GM23338 (cell line): Measurements from ENCODE around the gene ELOVL6. TPM values are rescaled to one million over a fixed set of nuclear protein-coding genes. Genes with fewer than 3 reads are reported as not detected.

Experiments
- ATAC-seq: fragments of 200-7000 bp; cut with Tn5 transposase; 3 replicates; pipeline ENCODE4 v1.9.1; 2020
- DNase-seq: peaks from one replicate; pipeline ENCODE4 v3.0.0-alpha.2; 2015; ENCODE audit warnings: low spot score
- H2AFZ ChIP-seq: fragments of 200-600 bp; sonication (generic); 2 replicates; pipeline ENCODE4 v1.8.0; 2016; ENCODE audit warnings: antibody characterized with exemption, mild to moderate bottlenecking, moderate library complexity
- H3F3A ChIP-seq: fragments of 200-600 bp; sonication (generic); replicated peaks from 2 replicates; pipeline ENCODE4 v1.8.0; 2017; ENCODE audit warnings: antibody characterized with exemption, mixed run types, low read depth
- H3K27ac ChIP-seq: fragments of 200-600 bp; sonication (generic); 2 replicates; pipeline ENCODE4 v1.6.1; 2016; ENCODE audit warnings: low read depth
- H3K27me3 ChIP-seq: fragments of 200-600 bp; sonication (generic); 2 replicates; pipeline ENCODE4 v1.8.0; 2016; ENCODE audit warnings: mild to moderate bottlenecking, mixed run types, moderate library complexity; ENCODE audit not compliant: insufficient read depth
- H3K36me3 ChIP-seq: fragments of 200-600 bp; sonication (generic); 2 replicates; pipeline ENCODE4 v1.8.0; 2016; ENCODE audit warnings: mild to moderate bottlenecking; ENCODE audit not compliant: insufficient read depth
- H3K4me1 ChIP-seq: fragments of 200-600 bp; sonication (generic); 2 replicates; pipeline ENCODE4 v1.8.0; 2016; ENCODE audit warnings: mild to moderate bottlenecking, moderate library complexity; ENCODE audit not compliant: insufficient read depth
- H3K4me2 ChIP-seq: fragments of 200-600 bp; sonication (generic); 2 replicates; pipeline ENCODE4 v1.7.1; 2017; ENCODE audit warnings: mixed run types
- H3K4me3 ChIP-seq: fragments of 200-600 bp; sonication (generic); 2 replicates; pipeline ENCODE4 v1.6.1; 2016; ENCODE audit warnings: mixed run types
- H3K79me2 ChIP-seq: fragments of 200-600 bp; sonication (generic); replicated peaks from 2 replicates; pipeline ENCODE4 v1.8.0; 2017; ENCODE audit warnings: mild to moderate bottlenecking; ENCODE audit not compliant: insufficient read depth
- H3K9me2 ChIP-seq: fragments of 200-600 bp; sonication (generic); 2 replicates; pipeline ENCODE4 v1.8.0; 2017; ENCODE audit not compliant: insufficient read depth
- H4K20me1 ChIP-seq: fragments of 200-600 bp; sonication (generic); replicated peaks from 2 replicates; pipeline ENCODE4 v1.8.0; 2017; ENCODE audit warnings: mild to moderate bottlenecking; ENCODE audit not compliant: insufficient read depth
- H3K27ac Mint-ChIP-seq: 2 replicates; pipeline ENCODE4 v1.8.0; 2020; ENCODE audit warnings: inconsistent platforms, mild to moderate bottlenecking, moderate library complexity, mixed read lengths
- H3K27me3 Mint-ChIP-seq: 3 replicates; pipeline ENCODE4 v1.8.0; 2022; ENCODE audit warnings: low read depth, mild to moderate bottlenecking, moderate library complexity, mixed read lengths, inconsistent platforms; ENCODE audit not compliant: insufficient read depth, poor library complexity
- H3K36me3 Mint-ChIP-seq: 3 replicates; pipeline ENCODE4 v1.8.0; 2021; ENCODE audit warnings: low read depth, mild to moderate bottlenecking, inconsistent platforms, moderate library complexity, mixed read lengths
- H3K4me1 Mint-ChIP-seq: 3 replicates; pipeline ENCODE4 v1.8.0; 2020; ENCODE audit warnings: mild to moderate bottlenecking, inconsistent platforms, mixed read lengths
- H3K4me3 Mint-ChIP-seq: 3 replicates; pipeline ENCODE4 v1.8.0; 2021; ENCODE audit warnings: moderate library complexity, mild to moderate bottlenecking, inconsistent platforms, mixed read lengths
- H3K9me3 Mint-ChIP-seq: 3 replicates; pipeline ENCODE4 v1.8.0; 2020; ENCODE audit warnings: moderate library complexity, mild to moderate bottlenecking, inconsistent platforms, mixed read lengths
- EZH2 ChIP-seq: fragments of 200-600 bp; sonication (generic); IDR thresholded peaks from one replicate; pipeline ENCODE4 v1.8.0; 2017; ENCODE audit warnings: antibody characterized with exemption, mild to moderate bottlenecking, low read depth; ENCODE audit not compliant: unreplicated experiment
- EZH2phosphoT487 ChIP-seq: fragments of 200-600 bp; sonication (generic); IDR thresholded peaks from one replicate; pipeline ENCODE4 v1.8.1; 2018; ENCODE audit warnings: antibody characterized with exemption; ENCODE audit not compliant: unreplicated experiment
- NANOG ChIP-seq: IDR thresholded peaks from 2 replicates; pipeline ENCODE4 v1.6.1; 2016; ENCODE audit warnings: antibody characterized with exemption, borderline replicate concordance
- POLR2AphosphoS5 ChIP-seq: IDR thresholded peaks from 2 replicates; pipeline ENCODE4 v1.6.1; 2016; ENCODE audit warnings: antibody characterized with exemption, low read depth
- STAT1 ChIP-seq: IDR thresholded peaks from one replicate; pipeline ENCODE4 v1.6.1; 2016; ENCODE audit warnings: antibody characterized with exemption; ENCODE audit not compliant: unreplicated experiment
- ZNF331 ChIP-seq: fragments of 250-450 bp; sonication (Bioruptor Pico); IDR thresholded peaks from 2 replicates; pipeline ENCODE4 v1.5.0; 2020; ENCODE audit warnings: low read depth, mild to moderate bottlenecking, moderate library complexity
- polyA plus RNA-seq: library from polyadenylated mRNA; unstranded; fragments of >200 nt; fragmentation: Nextera tagmentation; extraction: Ambion mirVana; gene quantifications from 2 replicates; pipeline ENCODE4 v1.2.1, GENCODE V29; 2016
- total RNA-seq: library from RNA; depleted of rRNA; stranded (reverse); fragments of >200 nt; shearing (Covaris generic); gene quantifications from 2 replicates; pipeline ENCODE4 v1.2.3, GENCODE V29; 2014
- TF ChIP-seq, protein P1 (sequence below): IDR thresholded peaks from 2 replicates; pipeline ENCODE4 v1.6.1; 2016; ENCODE audit warnings: antibody characterized with exemption
- TF ChIP-seq, protein P2 (sequence below): IDR thresholded peaks from one replicate; pipeline ENCODE4 v1.6.1; 2018; ENCODE audit warnings: antibody characterized with exemption; ENCODE audit not compliant: unreplicated experiment
- TF ChIP-seq, protein P3 (sequence below): fragments of 250-450 bp; sonication (Bioruptor Pico); IDR thresholded peaks from 2 replicates; pipeline ENCODE4 v1.5.0; 2020; ENCODE audit warnings: mild to moderate bottlenecking, moderate library complexity
- TF ChIP-seq, protein P4 (sequence below), 2 experiments: fragments of 200-600 bp in 1 of 2; sonication (generic) in 1 of 2; conservative IDR thresholded peaks; 2 replicates each; pipeline versions ENCODE4 v1.5.1 to v1.6.1; 2016 to 2017; ENCODE audit warnings: antibody characterized with exemption in 2 of 2, low read depth in 2 of 2, mild to moderate bottlenecking in 2 of 2, moderate library complexity in 1 of 2

Gene ELOVL6
- total and polyA plus RNA-seq, 2 experiments from 2014 or later, result 82.7 to 89.5 TPM

DNA sequence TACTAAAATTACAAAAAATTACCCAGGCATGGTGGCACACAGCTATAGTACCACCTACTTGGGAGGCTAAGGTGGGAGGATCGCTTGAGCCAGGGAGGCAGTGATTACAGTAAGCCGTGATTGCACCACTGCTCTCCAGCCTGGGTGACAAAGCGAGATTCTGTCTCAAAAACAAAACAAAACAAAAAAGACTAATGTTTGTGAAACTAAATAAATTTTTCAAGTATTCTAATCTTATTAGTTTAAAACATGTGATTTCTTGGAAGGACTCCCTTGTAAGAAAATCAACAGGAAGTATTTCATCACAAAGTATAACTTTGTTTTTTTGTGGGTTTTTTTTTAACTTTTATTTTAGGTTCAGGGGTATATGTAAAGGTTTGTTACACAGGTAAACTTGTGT, 196.1 kb downstream of the ELOVL6 start:
- Mint-ChIP-seq H3K36me3 (no peaks in the 10 kb centered on the region), H3K27me3 (no peaks in the 10 kb centered on the region), H3K27ac (no peak overlapping the region), H3K9me3 (no peaks in the 10 kb centered on the region), H3K4me1 (no peaks in the 10 kb centered on the region; the same call in 2 of the 3 replicates), H3K4me3 (no peak overlapping the region)
- Histone ChIP-seq H2AFZ (no peak overlapping the region), H3K27ac (no peak overlapping the region), H3K36me3 (no peaks in the 10 kb centered on the region), H3K9me2 (no peaks in the 10 kb centered on the region), H3K4me2 (no peak overlapping the region), H3K27me3 (no peaks in the 10 kb centered on the region), H3F3A (no peaks in the 10 kb centered on the region), H4K20me1 (no peaks in the 10 kb centered on the region), H3K4me1 (no peaks in the 10 kb centered on the region), H3K4me3 (no peak overlapping the region), H3K79me2 (no peaks in the 10 kb centered on the region)
- ATAC-seq (no peak), DNase-seq (no peak)
- TF ChIP-seq EZH2phosphoT487, result no peak
- no peak for TF ChIP-seq POLR2AphosphoS5
- no peak for TF ChIP-seq ZNF331 (CRISPR knock-in tag)
- TF ChIP-seq NANOG, result no peak
- TF ChIP-seq, protein P1, sequence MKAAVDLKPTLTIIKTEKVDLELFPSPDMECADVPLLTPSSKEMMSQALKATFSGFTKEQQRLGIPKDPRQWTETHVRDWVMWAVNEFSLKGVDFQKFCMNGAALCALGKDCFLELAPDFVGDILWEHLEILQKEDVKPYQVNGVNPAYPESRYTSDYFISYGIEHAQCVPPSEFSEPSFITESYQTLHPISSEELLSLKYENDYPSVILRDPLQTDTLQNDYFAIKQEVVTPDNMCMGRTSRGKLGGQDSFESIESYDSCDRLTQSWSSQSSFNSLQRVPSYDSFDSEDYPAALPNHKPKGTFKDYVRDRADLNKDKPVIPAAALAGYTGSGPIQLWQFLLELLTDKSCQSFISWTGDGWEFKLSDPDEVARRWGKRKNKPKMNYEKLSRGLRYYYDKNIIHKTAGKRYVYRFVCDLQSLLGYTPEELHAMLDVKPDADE, result no peak
- no peak for TF ChIP-seq STAT1
- TF ChIP-seq, protein P2, sequence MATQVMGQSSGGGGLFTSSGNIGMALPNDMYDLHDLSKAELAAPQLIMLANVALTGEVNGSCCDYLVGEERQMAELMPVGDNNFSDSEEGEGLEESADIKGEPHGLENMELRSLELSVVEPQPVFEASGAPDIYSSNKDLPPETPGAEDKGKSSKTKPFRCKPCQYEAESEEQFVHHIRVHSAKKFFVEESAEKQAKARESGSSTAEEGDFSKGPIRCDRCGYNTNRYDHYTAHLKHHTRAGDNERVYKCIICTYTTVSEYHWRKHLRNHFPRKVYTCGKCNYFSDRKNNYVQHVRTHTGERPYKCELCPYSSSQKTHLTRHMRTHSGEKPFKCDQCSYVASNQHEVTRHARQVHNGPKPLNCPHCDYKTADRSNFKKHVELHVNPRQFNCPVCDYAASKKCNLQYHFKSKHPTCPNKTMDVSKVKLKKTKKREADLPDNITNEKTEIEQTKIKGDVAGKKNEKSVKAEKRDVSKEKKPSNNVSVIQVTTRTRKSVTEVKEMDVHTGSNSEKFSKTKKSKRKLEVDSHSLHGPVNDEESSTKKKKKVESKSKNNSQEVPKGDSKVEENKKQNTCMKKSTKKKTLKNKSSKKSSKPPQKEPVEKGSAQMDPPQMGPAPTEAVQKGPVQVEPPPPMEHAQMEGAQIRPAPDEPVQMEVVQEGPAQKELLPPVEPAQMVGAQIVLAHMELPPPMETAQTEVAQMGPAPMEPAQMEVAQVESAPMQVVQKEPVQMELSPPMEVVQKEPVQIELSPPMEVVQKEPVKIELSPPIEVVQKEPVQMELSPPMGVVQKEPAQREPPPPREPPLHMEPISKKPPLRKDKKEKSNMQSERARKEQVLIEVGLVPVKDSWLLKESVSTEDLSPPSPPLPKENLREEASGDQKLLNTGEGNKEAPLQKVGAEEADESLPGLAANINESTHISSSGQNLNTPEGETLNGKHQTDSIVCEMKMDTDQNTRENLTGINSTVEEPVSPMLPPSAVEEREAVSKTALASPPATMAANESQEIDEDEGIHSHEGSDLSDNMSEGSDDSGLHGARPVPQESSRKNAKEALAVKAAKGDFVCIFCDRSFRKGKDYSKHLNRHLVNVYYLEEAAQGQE, result no peak
- TF ChIP-seq EZH2, result no peak

DNA sequence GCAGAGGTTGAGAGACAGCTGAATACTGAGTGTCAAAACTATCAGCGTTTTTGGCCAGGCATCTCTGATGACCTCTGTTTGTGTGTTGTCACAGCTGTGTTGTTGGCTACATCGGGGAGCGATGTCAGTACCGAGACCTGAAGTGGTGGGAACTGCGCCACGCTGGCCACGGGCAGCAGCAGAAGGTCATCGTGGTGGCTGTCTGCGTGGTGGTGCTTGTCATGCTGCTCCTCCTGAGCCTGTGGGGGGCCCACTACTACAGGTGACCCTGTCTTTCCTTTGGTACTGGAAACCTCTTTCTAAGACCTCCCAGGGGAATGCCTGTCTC, 198.9 kb downstream of the ELOVL6 start:
- Mint-ChIP-seq H3K9me3 (no peaks in the 10 kb centered on the region), H3K27me3 (no peaks in the 10 kb centered on the region), H3K36me3 (no peaks in the 10 kb centered on the region), H3K4me3 (no peak overlapping the region), H3K27ac (no peak overlapping the region), H3K4me1 (no peaks in the 10 kb centered on the region)
- Histone ChIP-seq H3K9me2 (no peaks in the 10 kb centered on the region), H2AFZ (no peak overlapping the region), H3K4me3 (no peak overlapping the region), H3K4me1 (no peaks in the 10 kb centered on the region), H3K36me3 (no peaks in the 10 kb centered on the region), H4K20me1 (no peaks in the 10 kb centered on the region), H3K79me2 (no peaks in the 10 kb centered on the region), H3K27ac (no peak overlapping the region), H3F3A (no peaks in the 10 kb centered on the region), H3K4me2 (no peak overlapping the region), H3K27me3 (no peaks in the 10 kb centered on the region)
- no peak for DNase-seq
- TF ChIP-seq, protein P3, sequence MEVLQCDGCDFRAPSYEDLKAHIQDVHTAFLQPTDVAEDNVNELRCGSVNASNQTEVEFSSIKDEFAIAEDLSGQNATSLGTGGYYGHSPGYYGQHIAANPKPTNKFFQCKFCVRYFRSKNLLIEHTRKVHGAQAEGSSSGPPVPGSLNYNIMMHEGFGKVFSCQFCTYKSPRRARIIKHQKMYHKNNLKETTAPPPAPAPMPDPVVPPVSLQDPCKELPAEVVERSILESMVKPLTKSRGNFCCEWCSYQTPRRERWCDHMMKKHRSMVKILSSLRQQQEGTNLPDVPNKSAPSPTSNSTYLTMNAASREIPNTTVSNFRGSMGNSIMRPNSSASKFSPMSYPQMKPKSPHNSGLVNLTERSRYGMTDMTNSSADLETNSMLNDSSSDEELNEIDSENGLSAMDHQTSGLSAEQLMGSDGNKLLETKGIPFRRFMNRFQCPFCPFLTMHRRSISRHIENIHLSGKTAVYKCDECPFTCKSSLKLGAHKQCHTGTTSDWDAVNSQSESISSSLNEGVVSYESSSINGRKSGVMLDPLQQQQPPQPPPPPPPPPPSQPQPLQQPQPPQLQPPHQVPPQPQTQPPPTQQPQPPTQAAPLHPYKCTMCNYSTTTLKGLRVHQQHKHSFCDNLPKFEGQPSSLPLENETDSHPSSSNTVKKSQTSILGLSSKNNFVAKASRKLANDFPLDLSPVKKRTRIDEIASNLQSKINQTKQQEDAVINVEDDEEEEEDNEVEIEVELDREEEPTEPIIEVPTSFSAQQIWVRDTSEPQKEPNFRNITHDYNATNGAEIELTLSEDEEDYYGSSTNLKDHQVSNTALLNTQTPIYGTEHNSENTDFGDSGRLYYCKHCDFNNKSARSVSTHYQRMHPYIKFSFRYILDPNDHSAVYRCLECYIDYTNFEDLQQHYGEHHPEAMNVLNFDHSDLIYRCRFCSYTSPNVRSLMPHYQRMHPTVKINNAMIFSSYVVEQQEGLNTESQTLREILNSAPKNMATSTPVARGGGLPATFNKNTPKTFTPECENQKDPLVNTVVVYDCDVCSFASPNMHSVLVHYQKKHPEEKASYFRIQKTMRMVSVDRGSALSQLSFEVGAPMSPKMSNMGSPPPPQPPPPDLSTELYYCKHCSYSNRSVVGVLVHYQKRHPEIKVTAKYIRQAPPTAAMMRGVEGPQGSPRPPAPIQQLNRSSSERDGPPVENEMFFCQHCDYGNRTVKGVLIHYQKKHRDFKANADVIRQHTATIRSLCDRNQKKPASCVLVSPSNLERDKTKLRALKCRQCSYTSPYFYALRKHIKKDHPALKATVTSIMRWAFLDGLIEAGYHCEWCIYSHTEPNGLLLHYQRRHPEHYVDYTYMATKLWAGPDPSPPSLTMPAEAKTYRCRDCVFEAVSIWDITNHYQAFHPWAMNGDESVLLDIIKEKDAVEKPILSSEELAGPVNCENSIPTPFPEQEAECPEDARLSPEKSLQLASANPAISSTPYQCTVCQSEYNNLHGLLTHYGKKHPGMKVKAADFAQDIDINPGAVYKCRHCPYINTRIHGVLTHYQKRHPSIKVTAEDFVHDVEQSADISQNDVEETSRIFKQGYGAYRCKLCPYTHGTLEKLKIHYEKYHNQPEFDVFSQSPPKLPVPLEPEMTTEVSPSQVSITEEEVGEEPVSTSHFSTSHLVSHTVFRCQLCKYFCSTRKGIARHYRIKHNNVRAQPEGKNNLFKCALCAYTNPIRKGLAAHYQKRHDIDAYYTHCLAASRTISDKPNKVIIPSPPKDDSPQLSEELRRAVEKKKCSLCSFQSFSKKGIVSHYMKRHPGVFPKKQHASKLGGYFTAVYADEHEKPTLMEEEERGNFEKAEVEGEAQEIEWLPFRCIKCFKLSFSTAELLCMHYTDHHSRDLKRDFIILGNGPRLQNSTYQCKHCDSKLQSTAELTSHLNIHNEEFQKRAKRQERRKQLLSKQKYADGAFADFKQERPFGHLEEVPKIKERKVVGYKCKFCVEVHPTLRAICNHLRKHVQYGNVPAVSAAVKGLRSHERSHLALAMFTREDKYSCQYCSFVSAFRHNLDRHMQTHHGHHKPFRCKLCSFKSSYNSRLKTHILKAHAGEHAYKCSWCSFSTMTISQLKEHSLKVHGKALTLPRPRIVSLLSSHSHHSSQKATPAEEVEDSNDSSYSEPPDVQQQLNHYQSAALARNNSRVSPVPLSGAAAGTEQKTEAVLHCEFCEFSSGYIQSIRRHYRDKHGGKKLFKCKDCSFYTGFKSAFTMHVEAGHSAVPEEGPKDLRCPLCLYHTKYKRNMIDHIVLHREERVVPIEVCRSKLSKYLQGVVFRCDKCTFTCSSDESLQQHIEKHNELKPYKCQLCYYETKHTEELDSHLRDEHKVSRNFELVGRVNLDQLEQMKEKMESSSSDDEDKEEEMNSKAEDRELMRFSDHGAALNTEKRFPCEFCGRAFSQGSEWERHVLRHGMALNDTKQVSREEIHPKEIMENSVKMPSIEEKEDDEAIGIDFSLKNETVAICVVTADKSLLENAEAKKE (CRISPR knock-in tag), result no peak
- TF ChIP-seq, protein P4, sequence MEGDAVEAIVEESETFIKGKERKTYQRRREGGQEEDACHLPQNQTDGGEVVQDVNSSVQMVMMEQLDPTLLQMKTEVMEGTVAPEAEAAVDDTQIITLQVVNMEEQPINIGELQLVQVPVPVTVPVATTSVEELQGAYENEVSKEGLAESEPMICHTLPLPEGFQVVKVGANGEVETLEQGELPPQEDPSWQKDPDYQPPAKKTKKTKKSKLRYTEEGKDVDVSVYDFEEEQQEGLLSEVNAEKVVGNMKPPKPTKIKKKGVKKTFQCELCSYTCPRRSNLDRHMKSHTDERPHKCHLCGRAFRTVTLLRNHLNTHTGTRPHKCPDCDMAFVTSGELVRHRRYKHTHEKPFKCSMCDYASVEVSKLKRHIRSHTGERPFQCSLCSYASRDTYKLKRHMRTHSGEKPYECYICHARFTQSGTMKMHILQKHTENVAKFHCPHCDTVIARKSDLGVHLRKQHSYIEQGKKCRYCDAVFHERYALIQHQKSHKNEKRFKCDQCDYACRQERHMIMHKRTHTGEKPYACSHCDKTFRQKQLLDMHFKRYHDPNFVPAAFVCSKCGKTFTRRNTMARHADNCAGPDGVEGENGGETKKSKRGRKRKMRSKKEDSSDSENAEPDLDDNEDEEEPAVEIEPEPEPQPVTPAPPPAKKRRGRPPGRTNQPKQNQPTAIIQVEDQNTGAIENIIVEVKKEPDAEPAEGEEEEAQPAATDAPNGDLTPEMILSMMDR (conservative IDR thresholded peaks at IDR 0.05; ENCODE audit: low read depth in 2 of 2), result no peak
- TF ChIP-seq POLR2AphosphoS5, result no peak
- ATAC-seq, result no peak
